ENCODE data around the gene HNRNPF.

Gene HNRNPF

DNA sequence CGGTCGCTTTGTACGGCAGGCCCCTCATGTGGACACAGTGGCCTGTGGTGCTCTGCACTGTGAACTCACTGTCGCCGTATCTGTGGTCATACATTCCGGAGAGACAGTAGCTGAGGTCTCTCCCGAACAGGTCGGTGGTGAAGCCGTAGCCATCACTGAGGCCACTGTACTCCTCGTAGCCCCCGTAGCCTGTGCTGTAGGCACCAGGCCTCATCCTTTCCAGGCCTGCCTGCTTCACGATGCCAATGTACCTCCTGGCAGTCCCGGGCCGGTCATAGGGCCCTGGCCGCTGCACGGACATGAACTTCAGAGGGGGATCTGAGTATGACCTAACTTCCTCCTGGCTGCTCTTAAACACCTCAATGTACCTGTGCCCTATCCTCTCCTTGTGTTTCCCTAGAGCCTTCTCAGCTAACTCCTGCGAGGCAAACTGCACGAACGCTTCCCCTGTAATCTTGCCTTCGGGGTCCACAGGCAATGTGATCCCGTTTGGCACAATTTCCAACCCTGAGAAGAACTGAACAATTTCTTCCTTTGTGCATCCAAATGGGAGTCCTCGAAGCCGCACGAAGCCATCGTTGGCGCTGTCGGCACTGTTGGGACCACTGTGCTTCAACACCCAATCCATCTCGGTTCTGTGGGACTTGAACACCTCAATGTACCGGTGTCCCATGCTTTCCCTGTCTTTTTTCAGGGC lies 21.9 kb downstream of the HNRNPF start:
- TF ChIP-seq, protein P1, sequence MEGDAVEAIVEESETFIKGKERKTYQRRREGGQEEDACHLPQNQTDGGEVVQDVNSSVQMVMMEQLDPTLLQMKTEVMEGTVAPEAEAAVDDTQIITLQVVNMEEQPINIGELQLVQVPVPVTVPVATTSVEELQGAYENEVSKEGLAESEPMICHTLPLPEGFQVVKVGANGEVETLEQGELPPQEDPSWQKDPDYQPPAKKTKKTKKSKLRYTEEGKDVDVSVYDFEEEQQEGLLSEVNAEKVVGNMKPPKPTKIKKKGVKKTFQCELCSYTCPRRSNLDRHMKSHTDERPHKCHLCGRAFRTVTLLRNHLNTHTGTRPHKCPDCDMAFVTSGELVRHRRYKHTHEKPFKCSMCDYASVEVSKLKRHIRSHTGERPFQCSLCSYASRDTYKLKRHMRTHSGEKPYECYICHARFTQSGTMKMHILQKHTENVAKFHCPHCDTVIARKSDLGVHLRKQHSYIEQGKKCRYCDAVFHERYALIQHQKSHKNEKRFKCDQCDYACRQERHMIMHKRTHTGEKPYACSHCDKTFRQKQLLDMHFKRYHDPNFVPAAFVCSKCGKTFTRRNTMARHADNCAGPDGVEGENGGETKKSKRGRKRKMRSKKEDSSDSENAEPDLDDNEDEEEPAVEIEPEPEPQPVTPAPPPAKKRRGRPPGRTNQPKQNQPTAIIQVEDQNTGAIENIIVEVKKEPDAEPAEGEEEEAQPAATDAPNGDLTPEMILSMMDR (IDR thresholded peaks at IDR 0.05; ENCODE audit: low read depth, low read length), result no peak
- H3K4me3 ChIP-seq (ENCODE audit: low read depth, low read length), result no peak overlapping the region

GRCh38 chr10:43386549-43386948 lies 22.4 kb downstream of the HNRNPF start:
- H3K4me3 ChIP-seq (ENCODE audit: low read depth, low read length), result no peak overlapping the region
- TF ChIP-seq, protein P1 (IDR thresholded peaks at IDR 0.05; ENCODE audit: low read depth, low read length), result no peak

DNA sequence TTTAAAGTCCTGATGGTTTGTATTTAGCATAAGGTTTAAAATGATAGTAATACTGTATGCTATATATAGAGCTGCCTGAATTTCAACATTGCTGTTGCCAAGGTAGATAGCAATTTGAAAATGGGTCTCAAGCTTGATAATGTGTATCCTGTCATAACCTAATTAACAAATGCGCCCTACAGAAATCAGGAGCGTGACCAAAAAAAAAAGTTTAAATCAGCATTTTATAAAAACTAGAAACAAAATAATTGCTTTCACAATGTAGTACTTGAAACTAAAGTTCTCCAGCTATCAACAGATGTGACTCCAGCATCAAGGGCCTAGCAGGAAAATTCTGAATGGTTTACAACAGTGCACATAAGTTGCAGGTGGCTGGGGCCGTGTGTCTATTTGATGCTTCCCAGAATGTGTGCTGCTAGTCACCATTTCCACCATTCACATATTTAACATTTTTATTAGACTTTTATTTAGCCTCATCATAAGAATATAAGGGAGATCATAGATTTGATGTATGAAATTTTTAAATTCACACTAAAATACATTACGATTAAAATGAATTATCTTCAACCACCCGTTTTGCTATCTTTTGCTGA lies 23.5 kb downstream of the HNRNPF start:
- no peak overlapping the region for H3K4me3 ChIP-seq (ENCODE audit: low read depth, low read length)
- TF ChIP-seq, protein P1 (IDR thresholded peaks at IDR 0.05; ENCODE audit: low read depth, low read length), result no peak

- TF ChIP-seq, protein P1 (IDR thresholded peaks at IDR 0.05; ENCODE audit: low read depth, low read length), result no peak
- no peak overlapping the region for H3K4me3 ChIP-seq (ENCODE audit: low read depth, low read length)
These were observed 24.4 kb downstream of the HNRNPF start for GRCh38 chr10:43384252-43385221.

DNA sequence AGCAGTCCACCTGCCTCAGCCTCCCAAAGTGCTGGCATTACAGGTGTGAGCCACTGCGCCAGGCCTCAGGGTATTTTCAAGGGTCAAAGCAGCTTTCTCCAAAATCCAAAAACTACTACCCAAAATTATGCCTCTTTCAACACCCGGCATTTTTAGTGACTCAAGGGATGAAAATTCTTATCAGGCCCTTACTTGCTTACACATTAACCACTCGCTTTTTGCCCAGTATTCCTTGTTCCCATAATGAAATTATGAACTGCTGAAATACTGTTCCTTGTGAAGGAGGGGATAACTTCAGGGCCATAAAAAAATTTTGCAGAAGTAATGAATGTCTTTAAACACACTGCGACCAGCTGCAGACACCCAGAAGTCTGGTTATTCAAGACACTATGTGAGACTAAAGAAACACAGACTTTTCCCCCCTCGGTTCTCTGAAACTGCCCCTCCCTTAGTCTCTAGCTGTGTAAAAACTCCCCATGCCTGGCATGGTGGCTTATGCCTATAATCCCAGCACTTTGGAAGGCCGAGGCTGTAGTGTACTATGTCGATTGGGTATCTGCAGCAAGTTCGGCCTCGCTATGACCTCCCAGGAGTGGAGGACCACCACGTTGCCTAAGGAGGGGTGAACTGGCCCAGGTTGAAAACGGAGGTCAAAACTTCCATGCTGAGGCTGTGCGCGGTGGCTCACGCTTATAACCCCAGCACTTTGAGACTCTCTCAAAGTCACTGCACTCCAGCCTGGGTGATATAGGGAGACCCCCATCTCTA lies 25.6 kb downstream of the HNRNPF start:
- no peak overlapping the region for H3K4me3 ChIP-seq (ENCODE audit: low read depth, low read length)
- TF ChIP-seq, protein P1 (IDR thresholded peaks at IDR 0.05; ENCODE audit: low read depth, low read length), result no peak

DNA sequence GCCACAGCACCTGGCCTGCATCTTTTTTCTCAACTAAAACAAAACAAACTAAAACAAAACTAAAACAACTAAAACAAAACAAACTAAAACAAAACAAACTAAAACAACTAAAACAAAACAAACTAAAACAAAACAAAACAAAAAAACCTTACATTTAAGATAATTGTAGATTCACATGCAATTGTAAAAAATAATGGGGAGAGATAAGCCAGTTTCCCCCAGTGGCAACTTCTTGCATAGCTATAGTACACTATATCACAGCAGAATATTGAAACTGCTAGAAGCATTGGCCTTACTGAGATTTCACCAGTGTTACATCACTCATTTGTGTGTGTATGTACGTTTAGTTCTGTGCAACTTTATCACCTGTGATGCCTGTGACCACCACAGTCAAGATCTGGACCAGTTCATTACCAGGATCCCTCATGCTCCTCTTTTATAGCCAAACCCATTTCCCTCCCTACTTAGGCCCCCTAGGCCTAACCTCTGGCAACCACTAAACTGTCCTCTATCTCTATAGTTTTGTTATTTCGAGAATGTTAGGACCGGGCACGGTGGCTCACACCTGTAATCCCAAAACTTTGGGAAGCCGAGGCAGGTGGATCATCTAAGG lies 28.3 kb downstream of the HNRNPF start:
- no peak overlapping the region for H3K4me3 ChIP-seq (ENCODE audit: low read depth, low read length)
- TF ChIP-seq, protein P1 (IDR thresholded peaks at IDR 0.05; ENCODE audit: low read depth, low read length), result no peak

All from WI38 (cell line).